ENCODE measurements around the gene TFCP2. TPM values are rescaled to one million over a fixed set of nuclear protein-coding genes. Genes with fewer than 3 reads are reported as not detected.

TFCP2 gene
- total RNA-seq, 1 donor from 2014 or later, result 20.6 TPM

DNA sequence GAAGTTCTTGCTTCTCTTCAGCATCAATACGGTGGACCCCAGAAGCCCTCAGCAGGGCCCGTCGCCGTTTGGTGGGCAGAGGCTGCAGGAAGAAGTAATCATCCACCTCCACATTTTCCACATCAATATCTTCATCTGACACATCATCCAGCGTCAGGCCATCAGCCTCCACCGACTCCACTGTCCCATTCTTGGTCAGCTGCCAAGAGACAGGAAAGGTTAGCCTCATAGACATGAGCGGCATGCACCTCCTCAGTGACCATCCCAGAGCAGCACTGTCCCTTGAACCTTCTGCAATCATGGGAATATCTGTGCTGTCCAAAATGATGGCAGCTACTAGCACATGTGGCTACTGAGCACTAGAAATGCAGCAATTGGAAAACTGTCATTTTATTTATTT lies 105.2 kb downstream of the TFCP2 start:
- Mint-ChIP-seq H3K27ac (ENCODE audit: unreplicated experiment) (no peak overlapping the region), H3K9me3 (ENCODE audit: unreplicated experiment) (no peaks in the 10 kb centered on the region), H3K4me3 (ENCODE audit: unreplicated experiment) (no peak overlapping the region), H3K36me3 (ENCODE audit: unreplicated experiment) (peaks cover 54% of the 10 kb centered on the region), H3K27me3 (ENCODE audit: unreplicated experiment) (no peaks in the 10 kb centered on the region), H3K4me1 (ENCODE audit: unreplicated experiment) (peaks cover 3% of the 10 kb centered on the region)
- DNase-seq (ENCODE audit: extremely low spot score, unreplicated experiment), result no peak
- no peak for TF ChIP-seq CTCF (IDR thresholded peaks at IDR 0.05)

- Mint-ChIP-seq H3K36me3 (ENCODE audit: unreplicated experiment) (peaks cover 55% of the 10 kb centered on the region), H3K27ac (ENCODE audit: unreplicated experiment) (no peak overlapping the region), H3K27me3 (ENCODE audit: unreplicated experiment) (no peaks in the 10 kb centered on the region), H3K9me3 (ENCODE audit: unreplicated experiment) (no peaks in the 10 kb centered on the region), H3K4me1 (ENCODE audit: unreplicated experiment) (peaks cover 3% of the 10 kb centered on the region), H3K4me3 (ENCODE audit: unreplicated experiment) (no peak overlapping the region)
- no peak for TF ChIP-seq CTCF (IDR thresholded peaks at IDR 0.05)
- no peak for DNase-seq (ENCODE audit: extremely low spot score, unreplicated experiment)
Measured at GRCh38 chr12:51067229-51067628, 105.7 kb downstream of the TFCP2 start.

- TF ChIP-seq CTCF (IDR thresholded peaks at IDR 0.05), result no peak
- H3K27ac Mint-ChIP-seq (ENCODE audit: unreplicated experiment), result no peak overlapping the region
Measured at GRCh38 chr12:51065530-51065929, 107.4 kb downstream of the TFCP2 start.

GRCh38 chr12:51062631-51063397 lies 110.1 kb downstream of the TFCP2 start:
- no peaks in the 10 kb centered on the region for H3K27me3 Mint-ChIP-seq (ENCODE audit: unreplicated experiment)
- no peaks in the 10 kb centered on the region for H3K4me1 Mint-ChIP-seq (ENCODE audit: unreplicated experiment)
- H3K9me3 Mint-ChIP-seq (ENCODE audit: unreplicated experiment), result no peaks in the 10 kb centered on the region
- TF ChIP-seq CTCF (IDR thresholded peaks at IDR 0.05), result no peak
- DNase-seq (ENCODE audit: extremely low spot score, unreplicated experiment), result no peak
- H3K36me3 Mint-ChIP-seq (ENCODE audit: unreplicated experiment), result peaks cover 42% of the 10 kb centered on the region
- peak overlapping the region; percentile 2 for H3K27ac Mint-ChIP-seq (ENCODE audit: unreplicated experiment)
- no peak overlapping the region for H3K4me3 Mint-ChIP-seq (ENCODE audit: unreplicated experiment)

More at GRCh38 chr12:51065530-51065929, 107.4 kb downstream of the TFCP2 start:
- H3K36me3 Mint-ChIP-seq (ENCODE audit: unreplicated experiment), result peaks cover 56% of the 10 kb centered on the region
- no peaks in the 10 kb centered on the region for H3K4me1 Mint-ChIP-seq (ENCODE audit: unreplicated experiment)
- no peak for DNase-seq (ENCODE audit: extremely low spot score, unreplicated experiment)
- H3K9me3 Mint-ChIP-seq (ENCODE audit: unreplicated experiment), result no peaks in the 10 kb centered on the region
- H3K4me3 Mint-ChIP-seq (ENCODE audit: unreplicated experiment), result no peak overlapping the region
- H3K27me3 Mint-ChIP-seq (ENCODE audit: unreplicated experiment), result no peaks in the 10 kb centered on the region

DNA sequence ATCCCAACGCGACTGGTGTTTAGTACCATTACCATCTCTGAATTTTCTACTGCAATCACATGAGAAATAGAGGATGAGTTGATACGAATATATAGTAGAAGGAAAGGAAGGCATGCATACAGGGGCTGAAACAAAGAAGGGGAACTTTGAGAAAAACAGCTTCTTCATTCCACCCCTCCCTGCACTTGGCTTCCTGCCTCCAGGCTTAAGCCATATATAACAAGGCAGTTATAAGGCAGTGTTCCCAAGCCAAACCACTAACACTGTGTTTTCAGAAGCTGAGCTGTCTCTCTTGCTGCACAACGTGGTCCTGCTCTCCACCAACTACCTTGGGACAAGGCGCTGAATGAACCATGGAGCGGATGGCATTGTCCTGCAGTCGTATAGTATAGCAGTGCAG lies 113.8 kb downstream of the TFCP2 start:
- peaks cover 31% of the 10 kb centered on the region for H3K36me3 Mint-ChIP-seq (ENCODE audit: unreplicated experiment)
- DNase-seq (ENCODE audit: extremely low spot score, unreplicated experiment), result no peak
- H3K4me3 Mint-ChIP-seq (ENCODE audit: unreplicated experiment), result no peak overlapping the region
- H3K27me3 Mint-ChIP-seq (ENCODE audit: unreplicated experiment), result no peaks in the 10 kb centered on the region
- H3K4me1 Mint-ChIP-seq (ENCODE audit: unreplicated experiment), result no peaks in the 10 kb centered on the region
- no peak for TF ChIP-seq CTCF (IDR thresholded peaks at IDR 0.05)
- H3K27ac Mint-ChIP-seq (ENCODE audit: unreplicated experiment), result no peak overlapping the region
- no peaks in the 10 kb centered on the region for H3K9me3 Mint-ChIP-seq (ENCODE audit: unreplicated experiment)

Data from osteocyte (in vitro differentiated cells).